Lower lobe of right lung (tissue), 2 donors: ENCODE measurements around the gene HLTF. TPM values are rescaled to one million over a fixed set of nuclear protein-coding genes. Genes with fewer than 3 reads are reported as not detected.

Experiments
- ATAC-seq, 2 donors: fragments of 200-7000 bp; cut with Tn5 transposase; one replicate each; pipeline ENCODE4 v1.9.1; 2020 to 2022; ENCODE audit warnings: mild to moderate bottlenecking in 2 of 2, moderate library complexity in 2 of 2
- DNase-seq: peaks from one replicate; pipeline ENCODE4 v3.0.0-alpha.2; 2020
- H3K27ac ChIP-seq: fragments of 200-600 bp; one replicate; pipeline ENCODE4 v1.8.0; 2022
- H3K27me3 ChIP-seq: fragments of 200-600 bp; one replicate; pipeline ENCODE4 v1.8.0; 2022; ENCODE audit warnings: low read depth
- H3K36me3 ChIP-seq: fragments of 200-600 bp; one replicate; pipeline ENCODE4 v1.8.0; 2022; ENCODE audit warnings: mild to moderate bottlenecking
- H3K4me1 ChIP-seq: fragments of 200-600 bp; one replicate; pipeline ENCODE4 v1.8.0; 2022
- H3K4me3 ChIP-seq: fragments of 200-600 bp; one replicate; pipeline ENCODE4 v1.8.0; 2022; ENCODE audit warnings: mild to moderate bottlenecking
- H3K9me3 ChIP-seq: fragments of 200-600 bp; one replicate; pipeline ENCODE4 v1.8.0; 2022
- intact Hi-C: fragments of 100-400 bp; cut with DNase I; formaldehyde crosslinking; loops from one replicate; pipeline ENCODE4 v1.11.0; 2022
- total RNA-seq: library from RNA; stranded (reverse); fragmentation: NEBNext Ultra II Directional; extraction: Animal tissue kit (Norgen Biotek cat#: 25700); gene quantifications from one replicate; pipeline ENCODE4 v1.2.1, GENCODE V29; 2021
- TF ChIP-seq, protein P1 (sequence below): fragments of 200-600 bp; IDR thresholded peaks from one replicate; pipeline ENCODE4 v1.8.0; 2022; ENCODE audit warnings: antibody characterized with exemption, mild to moderate bottlenecking
- donor health status: DM: no; HTN: yes; CAD: no; lungs with severe emphysema.

Gene HLTF
- total RNA-seq, 1 donor from 2014 or later, result 18.5 TPM

DNA sequence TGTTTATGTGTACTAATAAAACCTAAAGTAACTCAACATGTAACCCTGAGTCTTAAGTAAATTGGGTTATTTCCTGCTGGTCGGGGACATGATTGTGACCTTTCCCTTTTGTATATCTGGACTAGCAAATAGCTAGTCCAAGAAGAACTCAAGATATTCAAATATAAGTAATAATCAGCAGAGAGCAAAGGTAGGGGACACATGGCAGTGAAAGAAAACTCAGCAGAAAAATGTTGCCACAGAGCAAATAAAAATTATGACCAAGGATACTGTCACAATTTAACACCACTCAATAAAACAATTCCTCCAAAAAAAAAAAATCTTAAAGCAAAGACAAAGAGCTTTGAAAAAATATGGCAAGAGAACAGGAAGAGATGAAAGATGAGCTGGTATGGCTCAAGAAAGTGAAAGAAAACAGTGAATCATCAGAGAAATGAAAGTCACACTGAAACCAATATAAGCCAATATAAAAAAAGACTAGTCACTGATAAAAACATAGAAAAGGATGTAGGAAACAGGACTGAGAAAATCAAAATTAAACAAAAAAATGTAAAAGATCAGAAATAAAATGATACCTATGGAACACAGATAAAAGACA lies 43.4 kb downstream of the HLTF start:
- Histone ChIP-seq H3K4me1 (no peaks in the 10 kb centered on the region), H3K36me3 (peaks cover 47% of the 10 kb centered on the region), H3K27me3 (no peaks in the 10 kb centered on the region), H3K4me3 (no peak overlapping the region), H3K9me3 (no peaks in the 10 kb centered on the region), H3K27ac (no peak overlapping the region)
- TF ChIP-seq, protein P1, sequence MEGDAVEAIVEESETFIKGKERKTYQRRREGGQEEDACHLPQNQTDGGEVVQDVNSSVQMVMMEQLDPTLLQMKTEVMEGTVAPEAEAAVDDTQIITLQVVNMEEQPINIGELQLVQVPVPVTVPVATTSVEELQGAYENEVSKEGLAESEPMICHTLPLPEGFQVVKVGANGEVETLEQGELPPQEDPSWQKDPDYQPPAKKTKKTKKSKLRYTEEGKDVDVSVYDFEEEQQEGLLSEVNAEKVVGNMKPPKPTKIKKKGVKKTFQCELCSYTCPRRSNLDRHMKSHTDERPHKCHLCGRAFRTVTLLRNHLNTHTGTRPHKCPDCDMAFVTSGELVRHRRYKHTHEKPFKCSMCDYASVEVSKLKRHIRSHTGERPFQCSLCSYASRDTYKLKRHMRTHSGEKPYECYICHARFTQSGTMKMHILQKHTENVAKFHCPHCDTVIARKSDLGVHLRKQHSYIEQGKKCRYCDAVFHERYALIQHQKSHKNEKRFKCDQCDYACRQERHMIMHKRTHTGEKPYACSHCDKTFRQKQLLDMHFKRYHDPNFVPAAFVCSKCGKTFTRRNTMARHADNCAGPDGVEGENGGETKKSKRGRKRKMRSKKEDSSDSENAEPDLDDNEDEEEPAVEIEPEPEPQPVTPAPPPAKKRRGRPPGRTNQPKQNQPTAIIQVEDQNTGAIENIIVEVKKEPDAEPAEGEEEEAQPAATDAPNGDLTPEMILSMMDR, result no peak
- ATAC-seq, result no peak
- intact Hi-C loops, result no loop called here
- DNase-seq, result no peak

DNA sequence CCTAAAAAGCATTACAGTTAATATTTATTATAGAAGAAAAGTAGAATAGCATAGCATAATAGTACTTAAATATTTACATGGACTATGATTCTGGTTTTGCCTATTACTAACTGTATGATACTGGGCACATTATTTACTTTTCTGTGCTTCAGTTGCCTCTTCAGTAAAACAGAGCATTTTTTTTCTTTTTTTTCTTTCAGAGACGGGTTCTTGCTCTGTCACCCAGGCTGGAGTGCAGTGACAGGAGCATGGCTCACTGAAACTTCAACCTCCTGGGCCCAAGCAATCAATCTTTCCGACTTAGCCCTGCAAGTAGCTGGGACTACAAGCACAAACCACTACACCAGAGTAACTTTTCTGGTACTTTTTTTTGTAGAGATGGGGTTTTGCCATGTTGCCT lies 48.0 kb downstream of the HLTF start:
- Histone ChIP-seq H3K36me3 (peaks cover 52% of the 10 kb centered on the region), H3K9me3 (no peaks in the 10 kb centered on the region), H3K4me1 (no peaks in the 10 kb centered on the region), H3K27me3 (no peaks in the 10 kb centered on the region), H3K4me3 (no peak overlapping the region), H3K27ac (no peak overlapping the region)
- ATAC-seq, result no peak
- no peak for DNase-seq
- intact Hi-C loops, result no loop called here
- TF ChIP-seq, protein P1, result no peak

DNA sequence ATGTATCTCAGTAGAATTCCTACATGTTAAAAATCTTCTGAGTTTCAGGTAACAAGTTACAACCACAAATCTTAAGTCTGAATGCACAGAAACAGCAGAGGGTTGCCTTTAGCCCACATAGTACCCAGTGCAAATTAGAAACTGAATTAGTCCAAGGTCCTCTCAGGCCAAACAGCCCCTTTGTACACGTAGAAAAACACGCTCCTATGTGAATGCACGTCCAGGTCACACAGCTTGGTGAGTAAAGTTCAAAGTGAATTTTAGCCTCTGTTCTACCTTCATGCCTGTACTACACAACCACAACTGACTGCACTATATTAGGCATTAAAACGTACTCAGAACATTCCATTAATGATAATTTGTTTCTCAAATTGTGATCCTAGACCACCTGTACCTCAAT lies 48.6 kb downstream of the HLTF start:
- intact Hi-C loops, result no loop called here
- TF ChIP-seq, protein P1, result no peak
- H3K36me3 ChIP-seq, result peaks cover 52% of the 10 kb centered on the region

DNA sequence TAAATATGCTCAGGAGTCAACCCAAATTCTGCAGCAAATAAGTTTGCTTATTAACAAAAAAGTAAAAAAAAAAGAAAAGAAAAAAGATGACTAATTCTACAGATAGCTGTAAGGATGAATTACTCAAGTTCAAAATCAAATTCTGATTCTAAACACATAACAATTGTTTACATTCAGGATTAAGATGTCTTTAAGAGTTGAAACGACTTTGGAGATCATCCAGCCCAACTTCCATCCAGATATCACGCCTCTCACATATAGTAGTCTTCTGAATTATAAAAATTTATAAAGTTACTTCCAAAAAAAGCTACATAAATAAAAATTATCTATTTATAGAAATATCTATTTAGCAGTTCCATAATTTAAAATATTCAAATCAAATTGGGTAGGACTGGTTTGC lies 55.2 kb downstream of the HLTF start:
- ATAC-seq, result no peak
- Histone ChIP-seq H3K9me3 (no peaks in the 10 kb centered on the region), H3K27ac (no peak overlapping the region), H3K36me3 (peaks cover 73% of the 10 kb centered on the region), H3K4me1 (no peaks in the 10 kb centered on the region), H3K4me3 (no peak overlapping the region), H3K27me3 (no peaks in the 10 kb centered on the region)
- no peak for DNase-seq
- intact Hi-C loops, result no loop called here
- TF ChIP-seq, protein P1, result no peak

More for the DNA sequence above, 48.6 kb downstream of the HLTF start:
- Histone ChIP-seq H3K4me1 (no peaks in the 10 kb centered on the region), H3K4me3 (no peak overlapping the region), H3K9me3 (no peaks in the 10 kb centered on the region), H3K27me3 (no peaks in the 10 kb centered on the region), H3K27ac (no peak overlapping the region)
- ATAC-seq, result no peak
- no peak for DNase-seq

DNA sequence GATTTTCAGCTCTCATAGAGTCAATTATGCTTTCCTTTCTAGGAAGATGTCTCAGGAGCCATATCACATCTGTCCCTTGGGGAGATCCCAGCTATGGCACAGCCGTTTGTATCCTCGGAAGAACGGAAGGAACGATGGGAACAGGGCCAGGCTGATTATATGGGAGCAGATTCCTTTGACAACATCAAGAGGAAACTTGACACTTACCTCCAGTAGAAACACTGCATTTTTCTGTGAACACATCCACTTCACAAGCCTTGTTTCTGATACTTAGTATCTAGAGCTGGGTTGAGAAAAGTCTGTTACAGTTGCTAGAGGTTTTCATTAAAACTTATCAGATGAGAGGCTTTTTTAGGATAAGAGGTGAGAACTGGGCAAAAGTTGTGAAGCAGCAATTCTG lies 59.6 kb downstream of the HLTF start:
- DNase-seq, result no peak
- H3K36me3 ChIP-seq, result peaks cover 84% of the 10 kb centered on the region

More for the DNA sequence above, 59.6 kb downstream of the HLTF start:
- Histone ChIP-seq H3K27me3 (no peaks in the 10 kb centered on the region), H3K4me3 (no peak overlapping the region), H3K9me3 (no peaks in the 10 kb centered on the region), H3K27ac (no peak overlapping the region), H3K4me1 (no peaks in the 10 kb centered on the region)
- intact Hi-C loops, result no loop called here
- ATAC-seq, result no peak
- TF ChIP-seq, protein P1, result no peak
